IMR-90 (cell line): ENCODE data around the gene SLC9A7. TPM values are rescaled to one million over a fixed set of nuclear protein-coding genes. Genes with fewer than 3 reads are reported as not detected.
A peak's percentile ranks its signal among the peaks of the same experiment; 100 is the strongest.

Experiments
- ATAC-seq: fragments of 200-7000 bp; cut with Tn5 transposase; 2 replicates; pipeline ENCODE4 v1.9.1; 2020; ENCODE audit warnings: low read depth, mild to moderate bottlenecking, moderate library complexity
- BruUV-seq: library from RNA; stranded (reverse); fragments of 400-500 nt; replicated peaks from 2 replicates; lab custom pipeline; 2021; lab: Mats Ljungman, UMichigan
- CTCF ChIA-PET: fragments of 300-600 bp; formaldehyde crosslinking; extraction: SDS; loops from one replicate; lab custom pipeline; 2021; ENCODE audit warnings: antibody characterized with exemption; lab: Yijun Ruan, JAX
- POLR2A ChIA-PET: fragments of 300-600 bp; sonication (Branson Sonifier 250); formaldehyde crosslinking; loops from one replicate; lab custom pipeline; 2022; ENCODE audit warnings: antibody characterized with exemption; ENCODE audit not compliant: unreplicated experiment; lab: Charles Lee
- DNase-seq: peaks from one replicate; pipeline ENCODE4 v3.0.0; 2013
- H2AFZ ChIP-seq: replicated peaks from 2 replicates; pipeline ENCODE3; 2013; ENCODE audit warnings: low read length, mild to moderate bottlenecking; ENCODE audit not compliant: poor library complexity
- H2AK5ac ChIP-seq: 2 replicates; pipeline ENCODE4 v1.6.1; 2013; ENCODE audit warnings: low read depth, low read length, inconsistent platforms
- H2AK9ac ChIP-seq: replicated peaks from 2 replicates; pipeline ENCODE3; 2013; ENCODE audit warnings: mild to moderate bottlenecking, low read depth, low read length, moderate library complexity; ENCODE audit not compliant: poor library complexity
- H2BK120ac ChIP-seq: 2 replicates; pipeline ENCODE4 v1.6.1; 2013; ENCODE audit warnings: low read depth, low read length, inconsistent platforms
- H2BK15ac ChIP-seq: 3 replicates; pipeline ENCODE4 v1.6.1; 2013; ENCODE audit warnings: low read depth, low read length, inconsistent platforms
- H2BK20ac ChIP-seq: 2 replicates; pipeline ENCODE4 v1.6.1; 2013; ENCODE audit warnings: low read depth, mild to moderate bottlenecking, inconsistent platforms, low read length, moderate library complexity
- H2BK5ac ChIP-seq: 2 replicates; pipeline ENCODE4 v1.6.1; 2013; ENCODE audit warnings: mild to moderate bottlenecking, low read depth, low read length, inconsistent platforms; ENCODE audit not compliant: poor library complexity, severe bottlenecking
- H3K14ac ChIP-seq: replicated peaks from 2 replicates; pipeline ENCODE4 v1.6.1; 2013; ENCODE audit warnings: low read depth, low read length, inconsistent platforms
- H3K18ac ChIP-seq: 2 replicates; pipeline ENCODE4 v1.6.1; 2013; ENCODE audit warnings: low read depth, low read length, control low read depth
- H3K23ac ChIP-seq: 2 replicates; pipeline ENCODE4 v1.6.1; 2013; ENCODE audit warnings: low read depth, low read length, inconsistent platforms
- H3K27ac ChIP-seq: 2 replicates; pipeline ENCODE4 v1.5.1; 2013; ENCODE audit warnings: mild to moderate bottlenecking, control low read depth, low read length; ENCODE audit not compliant: insufficient read depth
- H3K27me3 ChIP-seq: 2 replicates; pipeline ENCODE4 v1.6.1; 2013; ENCODE audit warnings: low read length; ENCODE audit not compliant: control insufficient read depth, insufficient read depth
- H3K36me3 ChIP-seq: 2 replicates; pipeline ENCODE4 v1.6.1; 2013; ENCODE audit warnings: low read length, mixed read lengths; ENCODE audit not compliant: control insufficient read depth, insufficient read depth
- H3K4ac ChIP-seq: 2 replicates; pipeline ENCODE4 v1.6.1; 2013; ENCODE audit warnings: low read depth, low read length, inconsistent platforms
- H3K4me1 ChIP-seq: 2 replicates; pipeline ENCODE4 v1.6.1; 2013; ENCODE audit warnings: low read length, mixed read lengths; ENCODE audit not compliant: control insufficient read depth, insufficient read depth
- H3K4me2 ChIP-seq: 2 replicates; pipeline ENCODE4 v1.6.1; 2013; ENCODE audit warnings: low read depth, mild to moderate bottlenecking, control low read depth, low read length, moderate library complexity
- H3K4me3 ChIP-seq: 2 replicates; pipeline ENCODE4 v1.5.1; 2013; ENCODE audit warnings: low read depth, mild to moderate bottlenecking, control low read depth, low read length, moderate library complexity; ENCODE audit not compliant: insufficient read depth
- H3K56ac ChIP-seq: 2 replicates; pipeline ENCODE4 v1.6.1; 2013; ENCODE audit warnings: low read length, inconsistent platforms; ENCODE audit not compliant: insufficient read depth; ENCODE audit errors: extremely low read depth
- H3K79me1 ChIP-seq, 2 experiments: 2 replicates each; pipeline ENCODE4 v1.6.1; 2013; ENCODE audit warnings: low read length in 2 of 2, inconsistent platforms in 1 of 2, low read depth in 1 of 2
- H3K9ac ChIP-seq: 2 replicates; pipeline ENCODE4 v1.6.1; 2013; ENCODE audit warnings: low read depth, low read length, control low read depth
- H3K9me1 ChIP-seq: 2 replicates; pipeline ENCODE4 v1.6.1; 2013; ENCODE audit warnings: low read length, inconsistent platforms; ENCODE audit not compliant: insufficient read depth
- H3K9me3 ChIP-seq: 2 replicates; pipeline ENCODE4 v1.6.1; 2013; ENCODE audit warnings: low read length; ENCODE audit not compliant: control insufficient read depth, insufficient read depth
- H4K20me1 ChIP-seq: 2 replicates; pipeline ENCODE4 v1.6.1; 2013; ENCODE audit warnings: low read length, inconsistent platforms; ENCODE audit not compliant: insufficient read depth
- H4K5ac ChIP-seq: 2 replicates; pipeline ENCODE4 v1.6.1; 2013; ENCODE audit warnings: mild to moderate bottlenecking, low read depth, low read length, control low read depth
- H4K8ac ChIP-seq, 2 experiments: 2 replicates each; pipeline ENCODE4 v1.6.1; 2013; ENCODE audit warnings: low read depth in 2 of 2, low read length in 2 of 2, control low read depth in 1 of 2, inconsistent platforms in 1 of 2
- H4K91ac ChIP-seq: 2 replicates; pipeline ENCODE4 v1.6.1; 2013; ENCODE audit warnings: low read depth, low read length, inconsistent platforms; ENCODE audit not compliant: insufficient read depth
- CEBPB ChIP-seq: IDR thresholded peaks from 2 replicates; pipeline ENCODE4 v1.6.1; 2012; ENCODE audit warnings: low read depth, low read length, improper control_type of control experiment
- FOS ChIP-seq: fragments of 150-350 bp; IDR thresholded peaks from 2 replicates; pipeline ENCODE4 v1.6.1; 2016; ENCODE audit warnings: low read depth, low read length
- MAFK ChIP-seq: IDR thresholded peaks from 2 replicates; pipeline ENCODE4 v1.6.1; 2012; ENCODE audit warnings: low read depth, low read length, improper control_type of control experiment
- WGBS, 2 experiments: methylation state at CpG; one replicate each; pipeline versions ENCODE4 v1.1.5 to v1.1.7; 2013; ENCODE audit warnings: missing lambda C conversion rate in 2 of 2; ENCODE audit not compliant: insufficient read length in 1 of 2; ENCODE audit errors: extremely low coverage in 2 of 2; 5-methylcytosine and 5-hydroxymethylcytosine counted together
- dilution Hi-C: fragments of 300-500 bp; cut with HindIII; formaldehyde crosslinking; loops from one replicate; pipeline ENCODE4 v1.14.3; 2018; ENCODE audit warnings: low sequenced_read_pairs; ENCODE audit not compliant: unreplicated experiment
- in situ Hi-C: fragments of 300-500 bp; cut with MboI; formaldehyde crosslinking; loops from 3 replicates; pipeline ENCODE4 v1.14.3; 2019; ENCODE audit warnings: low sequenced_read_pairs, inconsistent platforms, mixed read lengths
- intact Hi-C: fragments of 100-400 bp; cut with micrococcal nuclease; formaldehyde crosslinking; loops from 2 replicates; pipeline ENCODE4 v1.10.0; 2022
- polyA plus RNA-seq, 3 experiments: library from polyadenylated mRNA; depleted of rRNA; stranded (reverse); fragments of >200 nt; gene quantifications; 2 replicates each; pipeline ENCODE4 v1.2.3, GENCODE V29; 2012; ENCODE audit warnings: low replicate concordance in 1 of 3
- total RNA-seq: library from RNA; depleted of rRNA; stranded (reverse); fragments of >200 nt; gene quantifications from 2 replicates; pipeline ENCODE4 v1.2.3, GENCODE V29; 2012

SLC9A7 gene
- total and polyA plus RNA-seq, 2 of the 4 experiments (the other 2 are of a cell fraction): 14.4 to 76.4 TPM

DNA sequence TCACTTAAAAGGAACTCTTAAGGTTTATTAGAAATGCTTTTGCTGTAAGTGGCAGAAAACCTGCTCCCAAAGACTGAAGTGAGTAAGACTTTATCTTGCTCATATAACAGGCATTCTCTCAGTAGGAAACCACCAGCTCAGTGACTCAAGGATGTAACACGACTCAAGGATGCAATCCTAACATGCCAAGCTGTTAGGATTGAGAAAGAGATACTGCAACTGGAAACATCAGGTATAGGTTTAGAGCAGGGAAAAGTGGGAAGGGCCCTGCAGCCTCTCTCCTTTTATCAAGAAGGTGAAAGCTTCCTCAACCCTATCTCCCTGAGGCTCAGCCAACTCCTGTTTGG lies 11.9 kb upstream of the SLC9A7 start:
- H2AK5ac ChIP-seq: peak overlapping the region; percentile 72; the same call in 1 of the 2 replicates
- peak overlapping the region; percentile 89 for H2BK120ac ChIP-seq
- POLR2A ChIA-PET: interaction anchor here (1.5 kb wide), 1 partner anchor 18 kb away, joined by 3 read pairs; no protein-coding TSS in a partner anchor

More for the DNA sequence above, 11.9 kb upstream of the SLC9A7 start:
- Histone ChIP-seq H4K20me1 (no peaks in the 10 kb centered on the region), H3K27me3 (no peaks in the 10 kb centered on the region), H3K9me3 (no peaks in the 10 kb centered on the region), H4K8ac (peak overlapping the region; percentile 50 to 83), H3K14ac (peak overlapping the region; percentile 51; the same call in 1 of the 2 replicates), H3K4me2 (peak overlapping the region; percentile 81), H3K27ac (peak overlapping the region; percentile 57), H3K23ac (peak overlapping the region; percentile 21; the same call in 1 of the 2 replicates), H2AK9ac (peak overlapping the region; percentile 39), H3K36me3 (no peaks in the 10 kb centered on the region), H3K79me1 (no peaks in the 10 kb centered on the region), H2BK5ac (peak overlapping the region; percentile 94), H3K4me3 (no peak overlapping the region), H4K5ac (peak overlapping the region; percentile 60; the same call in 1 of the 2 replicates), H3K18ac (peak overlapping the region; percentile 93; the same call in 1 of the 2 replicates), H3K56ac (peak overlapping the region; percentile 80; the same call in 1 of the 2 replicates), H3K4me1 (peaks cover 8% of the 10 kb centered on the region), H2BK20ac (peak overlapping the region; percentile 90), H2BK15ac (peak overlapping the region; percentile 46; the same call in 1 of the 3 replicates), H2AFZ (no peak overlapping the region), H3K4ac (peak overlapping the region; percentile 83), H4K91ac (peak overlapping the region; percentile 88), H3K9me1 (peaks cover 8% of the 10 kb centered on the region; the same call in 1 of the 2 replicates), H3K9ac (no peak overlapping the region)
- intact Hi-C loops (no loop called here), in situ Hi-C loops (no loop called here), dilution Hi-C loops (no loop called here)
- DNase-seq (peak; percentile 90), ATAC-seq (peak; percentile 94)
- WGBS, 2 experiments: no CpG with 5 or more reads among the region's 1 CpG
- TF ChIP-seq MAFK (no peak), FOS (peak; percentile 58), CEBPB (peak; percentile 94)
- BruUV-seq: no TSS peak
- CTCF ChIA-PET: no interaction called here
